ENCODE results near the gene ARFGAP2.

The ARFGAP2 gene

GRCh38 chr11:47179655-47179991 lies 2.9 kb upstream of the ARFGAP2 start (continued):
- TF ChIP-seq ISL1 (CRISPR knock-in tag; IDR thresholded peaks at IDR 0.05) (no peak), CSRNP3 (CRISPR knock-in tag; IDR thresholded peaks at IDR 0.05) (no peak), ZNF8 (CRISPR knock-in tag; IDR thresholded peaks at IDR 0.05) (no peak), PPARA (CRISPR knock-in tag; IDR thresholded peaks at IDR 0.05; ENCODE audit: borderline replicate concordance) (no peak), ZC3H10 (CRISPR knock-in tag; IDR thresholded peaks at IDR 0.05) (no peak), ZNF565 (CRISPR knock-in tag; conservative IDR thresholded peaks at IDR 0.05; ENCODE audit: low read depth) (no peak)

GRCh38 chr11:47178737-47179654 lies 2.3 kb upstream of the ARFGAP2 start:
- ATAC-seq, result no peak
- TF ChIP-seq OSR1 (CRISPR knock-in tag; IDR thresholded peaks at IDR 0.05) (no peak), ZNF8 (CRISPR knock-in tag; IDR thresholded peaks at IDR 0.05) (no peak), PATZ1 (CRISPR knock-in tag; IDR thresholded peaks at IDR 0.05; ENCODE audit: borderline replicate concordance) (no peak), CSRNP3 (CRISPR knock-in tag; IDR thresholded peaks at IDR 0.05) (no peak), TOX (CRISPR knock-in tag; IDR thresholded peaks at IDR 0.05; ENCODE audit: borderline replicate concordance) (no peak), SNAI2 (CRISPR knock-in tag; IDR thresholded peaks at IDR 0.05) (no peak), TCF4 (CRISPR knock-in tag; IDR thresholded peaks at IDR 0.05; ENCODE audit: borderline replicate concordance) (no peak), ESRRG (CRISPR knock-in tag; IDR thresholded peaks at IDR 0.05) (no peak), ARNTL (CRISPR knock-in tag; IDR thresholded peaks at IDR 0.05; ENCODE audit: borderline replicate concordance, low read depth) (no peak), RARB (CRISPR knock-in tag; IDR thresholded peaks at IDR 0.05) (no peak), ISL1 (CRISPR knock-in tag; IDR thresholded peaks at IDR 0.05) (no peak), ZFP30 (CRISPR knock-in tag; IDR thresholded peaks at IDR 0.05) (no peak), CSDC2 (CRISPR knock-in tag; IDR thresholded peaks at IDR 0.05) (no peak), ZC3H10 (CRISPR knock-in tag; IDR thresholded peaks at IDR 0.05) (no peak)

GRCh38 chr11:47178316-47178715 lies 1.6 kb upstream of the ARFGAP2 start:
- ATAC-seq, result no peak
- TF ChIP-seq SNAI2 (CRISPR knock-in tag; IDR thresholded peaks at IDR 0.05) (no peak), ZNF565 (CRISPR knock-in tag; conservative IDR thresholded peaks at IDR 0.05; ENCODE audit: low read depth) (no peak), PATZ1 (CRISPR knock-in tag; IDR thresholded peaks at IDR 0.05; ENCODE audit: borderline replicate concordance) (no peak), PPARA (CRISPR knock-in tag; IDR thresholded peaks at IDR 0.05; ENCODE audit: borderline replicate concordance) (no peak), CREB5 (CRISPR knock-in tag; IDR thresholded peaks at IDR 0.05; ENCODE audit: low read depth) (no peak), ESRRG (CRISPR knock-in tag; IDR thresholded peaks at IDR 0.05) (no peak), ZFP30 (CRISPR knock-in tag; IDR thresholded peaks at IDR 0.05) (no peak), TOX (CRISPR knock-in tag; IDR thresholded peaks at IDR 0.05; ENCODE audit: borderline replicate concordance) (no peak), CSDC2 (CRISPR knock-in tag; IDR thresholded peaks at IDR 0.05) (no peak)

- ATAC-seq, result no peak
- TF ChIP-seq POU6F1 (CRISPR knock-in tag; IDR thresholded peaks at IDR 0.05; ENCODE audit: borderline replicate concordance, low read depth), result no peak
- TF ChIP-seq ESRRG (CRISPR knock-in tag; IDR thresholded peaks at IDR 0.05), result no peak
- no peak for TF ChIP-seq CSDC2 (CRISPR knock-in tag; IDR thresholded peaks at IDR 0.05)
- no peak for TF ChIP-seq PPARA (CRISPR knock-in tag; IDR thresholded peaks at IDR 0.05; ENCODE audit: borderline replicate concordance)
- no peak for TF ChIP-seq CSRNP3 (CRISPR knock-in tag; IDR thresholded peaks at IDR 0.05)
- no peak for TF ChIP-seq ISL1 (CRISPR knock-in tag; IDR thresholded peaks at IDR 0.05)
- TF ChIP-seq TOX (CRISPR knock-in tag; IDR thresholded peaks at IDR 0.05; ENCODE audit: borderline replicate concordance), result no peak
Measured at GRCh38 chr11:47177846-47178245, 1.2 kb upstream of the ARFGAP2 start.

All from SK-N-SH treated with all-trans-retinoic acid at 6 μM for 48 hours (cell line).